ENCODE results near the gene GDF15.

- TF ChIP-seq CTCF (IDR thresholded peaks at IDR 0.05; ENCODE audit: insufficient read depth, low read length, poor library complexity, severe bottlenecking) (no peak), EZH2phosphoT487 (conservative IDR thresholded peaks at IDR 0.05; ENCODE audit: low read length) (no peak)
These were observed 33.9 kb downstream of the GDF15 start for GRCh38 chr19:18419699-18420460.
